K562 (cell line): ENCODE data around the gene FADS1. TPM values are rescaled to one million over a fixed set of nuclear protein-coding genes. Genes with fewer than 3 reads are reported as not detected.
A peak's percentile ranks its signal among the peaks of the same experiment; 100 is the strongest.

Experiments used
- ATAC-seq: fragments of 200-7000 bp; cut with Tn5 transposase; 3 replicates; pipeline ENCODE4 v1.9.1; 2020; ENCODE audit warnings: moderate library complexity
- BruUV-seq: library from RNA; stranded (reverse); fragments of 400-500 nt; replicated peaks from 2 replicates; lab custom pipeline; 2021; lab: Mats Ljungman, UMichigan
- CTCF ChIA-PET: fragments of 300-600 bp; formaldehyde crosslinking; extraction: SDS; loops from one replicate; lab custom pipeline; 2021; ENCODE audit warnings: low intra/inter-chr PET ratio; lab: Yijun Ruan, JAX
- POLR2A ChIA-PET: fragments of 300-600, 350-650 bp; sonication (Branson Sonifier 250); formaldehyde crosslinking; extraction: SDS; loops from one replicate; lab custom pipeline; 2021; ENCODE audit warnings: antibody characterized with exemption, inconsistent platforms; lab: Yijun Ruan, JAX
- DNase-seq, 4 experiments: peaks; one replicate each; pipeline versions ENCODE4 v3.0.0 to v3.0.0-alpha.2; 2011 to 2018; ENCODE audit warnings: low spot score in 3 of 4, mixed read lengths in 3 of 4; ENCODE audit errors: extremely low read depth in 1 of 4
- FAIRE-seq: peaks from 2 replicates; lab custom pipeline; 2011; peaks lifted over from hg19 to GRCh38; lab: Jason Lieb, UNC
- H2AFZ ChIP-seq: 2 replicates; pipeline ENCODE4 v1.6.0; 2011; ENCODE audit warnings: low read depth, low read length, control low read depth, inconsistent platforms
- H3K27ac ChIP-seq: fragments of 200-600 bp; 3 replicates; pipeline ENCODE4 v1.8.0; 2011; ENCODE audit warnings: low read depth, mild to moderate bottlenecking, control low read depth, inconsistent platforms, low read length, moderate library complexity, mixed read lengths; ENCODE audit errors: extremely low read depth
- H3K27me3 ChIP-seq, 2 experiments: fragments of 300-600 bp in 1 of 2; 2 replicates in 1 of 2; 3 replicates in 1 of 2; pipeline versions ENCODE4 v1.6.0 to v1.8.0; 2011; ENCODE audit warnings: inconsistent platforms in 2 of 2, low read length in 2 of 2, mild to moderate bottlenecking in 1 of 2, mixed read lengths in 1 of 2, moderate library complexity in 1 of 2; ENCODE audit not compliant: control insufficient read depth in 2 of 2, insufficient read depth in 2 of 2
- H3K36me3 ChIP-seq: fragments of 300-600 bp; 3 replicates; pipeline ENCODE4 v1.8.0; 2011; ENCODE audit warnings: mild to moderate bottlenecking, low read length, inconsistent platforms; ENCODE audit not compliant: control insufficient read depth, insufficient read depth
- H3K4me1 ChIP-seq, 2 experiments: fragments of 200-600 bp in 1 of 2; replicated peaks in 1 of 2; 2 replicates in 1 of 2; 3 replicates in 1 of 2; pipeline versions ENCODE4 v1.5.1 to v1.8.0; 2011; ENCODE audit warnings: inconsistent platforms in 2 of 2, low read length in 2 of 2, mild to moderate bottlenecking in 1 of 2, mixed read lengths in 1 of 2, moderate library complexity in 1 of 2; ENCODE audit not compliant: control insufficient read depth in 2 of 2, insufficient read depth in 2 of 2
- H3K4me2 ChIP-seq: 2 replicates; pipeline ENCODE4 v1.6.1; 2011; ENCODE audit warnings: low read length, control low read depth, inconsistent platforms, mixed read lengths; ENCODE audit not compliant: insufficient read depth
- H3K4me3 ChIP-seq: fragments of 200-600 bp; sonication (generic), shearing (Covaris generic); 2 replicates; pipeline ENCODE4 v1.5.1; 2016; ENCODE audit warnings: control low read depth, inconsistent platforms
- H3K79me2 ChIP-seq: fragments of 200-600 bp; 3 replicates; pipeline ENCODE4 v1.8.0; 2011; ENCODE audit warnings: low read length, inconsistent platforms; ENCODE audit not compliant: control insufficient read depth, insufficient read depth
- H3K9ac ChIP-seq, 2 experiments: 2 replicates each; pipeline versions ENCODE4 v1.6.0 to v1.6.1; 2011; ENCODE audit warnings: low read depth in 2 of 2, low read length in 2 of 2, control low read depth in 1 of 2, inconsistent platforms in 1 of 2, mild to moderate bottlenecking in 1 of 2, mixed read lengths in 1 of 2; ENCODE audit not compliant: insufficient read depth in 1 of 2
- H3K9me1 ChIP-seq: one replicate; pipeline ENCODE4 v1.6.0; 2011; ENCODE audit warnings: inconsistent platforms, mild to moderate bottlenecking, low read length, moderate library complexity; ENCODE audit not compliant: control insufficient read depth, insufficient read depth
- H3K9me3 ChIP-seq: replicated peaks from 2 replicates; pipeline ENCODE4 v1.5.1; 2011; ENCODE audit warnings: low read depth, low read length, inconsistent platforms; ENCODE audit not compliant: control insufficient read depth, insufficient read depth
- H4K20me1 ChIP-seq: replicated peaks from 2 replicates; pipeline ENCODE4 v1.6.1; 2011; ENCODE audit warnings: low read length, inconsistent platforms, mixed read lengths; ENCODE audit not compliant: control insufficient read depth, insufficient read depth
- IFI16 ChIP-seq: fragments of 250-450 bp; sonication (Bioruptor Pico); IDR thresholded peaks from 2 replicates; pipeline ENCODE4 v2.1.2; 2022; ENCODE audit warnings: mild to moderate bottlenecking, inconsistent platforms
- KDM2B ChIP-seq: fragments of 250-450 bp; sonication (Bioruptor Pico); IDR thresholded peaks from 2 replicates; pipeline ENCODE4 v1.8.0; 2021; ENCODE audit warnings: mild to moderate bottlenecking, moderate library complexity
- NFE2 ChIP-seq: IDR thresholded peaks from 2 replicates; pipeline ENCODE4 v1.6.1; 2014; ENCODE audit warnings: antibody characterized with exemption, low read depth
- PHF8 ChIP-seq: fragments of 200-600 bp; sonication (generic); IDR thresholded peaks from 2 replicates; pipeline ENCODE4 v1.6.1; 2012; ENCODE audit warnings: mixed run types, mild to moderate bottlenecking, inconsistent platforms, low read length, moderate library complexity, borderline replicate concordance
- POLR2G ChIP-seq: fragments of 200-400 bp; formaldehyde crosslinking; IDR thresholded peaks from 2 replicates; pipeline ENCODE4 v1.6.1; 2017; ENCODE audit warnings: low read depth, mild to moderate bottlenecking, antibody characterized with exemption, low read length, moderate library complexity
- SLC30A9 ChIP-seq: fragments of 250-450 bp; sonication (Bioruptor Pico); IDR thresholded peaks from 2 replicates; pipeline ENCODE4 v1.8.0; 2022; ENCODE audit warnings: mild to moderate bottlenecking, moderate library complexity
- ZNF143 ChIP-seq: sonication (generic); formaldehyde crosslinking; IDR thresholded peaks from 2 replicates; pipeline ENCODE4 v1.9.0; 2022; ENCODE audit warnings: mild to moderate bottlenecking, missing genetic modification reagents
- WGBS: fragments of 100-300 bp; shearing (Covaris generic); methylation state at CpG from one replicate; pipeline ENCODE4 v1.1.6; 2016; ENCODE audit warnings: low coverage, mixed read lengths; ENCODE audit not compliant: insufficient coverage; ENCODE audit errors: missing lambda C conversion rate; 5-methylcytosine and 5-hydroxymethylcytosine counted together
- in situ Hi-C: fragments of 300-500 bp; cut with MboI; formaldehyde crosslinking; loops from 4 replicates; pipeline ENCODE4 v1.15.0; 2018; ENCODE audit warnings: inconsistent platforms, mixed read lengths
- intact Hi-C: fragments of 100-400 bp; cut with micrococcal nuclease; formaldehyde crosslinking; loops from 2 replicates; pipeline ENCODE4 v1.14.2; 2022
- polyA plus RNA-seq, 8 experiments: library from polyadenylated mRNA; depleted of rRNA in 4 of 8; stranded (reverse) in 5 of 8; unstranded in 3 of 8; fragments of >200 nt; fragmentation: Nextera tagmentation in 2 of 8; fragmentation: Illumina TruSeq in 1 of 8; extraction: Ambion mirVana in 2 of 8; extraction: Trizol in 1 of 8; gene quantifications; 2 replicates each; pipeline versions ENCODE4 v1.2.1 to v1.2.3, GENCODE V29; 2011 to 2014; ENCODE audit warnings: inconsistent platforms in 1 of 8, missing spikeins in 1 of 8
- total RNA-seq, 7 experiments: library from RNA; depleted of rRNA in 6 of 7; stranded (reverse); fragments of >200 nt in 6 of 7; fragmentation: Illumina TruSeq in 2 of 7; extraction: Trizol in 2 of 7; gene quantifications; 2 replicates each; pipeline versions ENCODE4 v1.2.1 to v1.2.3, GENCODE V29; 2011 to 2021; ENCODE audit warnings: low replicate concordance in 1 of 7
- TF ChIP-seq, protein P1 (sequence below): fragments of 450-650 bp; formaldehyde crosslinking; IDR thresholded peaks from 2 replicates; pipeline ENCODE4 v1.4.0; 2020; ENCODE audit warnings: mild to moderate bottlenecking, mixed read lengths
- TF ChIP-seq, protein P2 (sequence below), 2 experiments: fragments of 450-650 bp in 1 of 2; IDR thresholded peaks; 2 replicates each; pipeline ENCODE4 v1.6.1; 2011 to 2017; ENCODE audit warnings: low read depth in 2 of 2, antibody characterized with exemption in 1 of 2, borderline replicate concordance in 1 of 2, low read length in 1 of 2, mild to moderate bottlenecking in 1 of 2, mixed read lengths in 1 of 2; ENCODE audit not compliant: control insufficient read depth in 1 of 2

FADS1 gene
- total and polyA plus RNA-seq, 9 of the 15 experiments (the other 6 are each of a cell fraction or from before 2014, with no cell fraction given), result 110 to 864 (median 364) TPM

DNA sequence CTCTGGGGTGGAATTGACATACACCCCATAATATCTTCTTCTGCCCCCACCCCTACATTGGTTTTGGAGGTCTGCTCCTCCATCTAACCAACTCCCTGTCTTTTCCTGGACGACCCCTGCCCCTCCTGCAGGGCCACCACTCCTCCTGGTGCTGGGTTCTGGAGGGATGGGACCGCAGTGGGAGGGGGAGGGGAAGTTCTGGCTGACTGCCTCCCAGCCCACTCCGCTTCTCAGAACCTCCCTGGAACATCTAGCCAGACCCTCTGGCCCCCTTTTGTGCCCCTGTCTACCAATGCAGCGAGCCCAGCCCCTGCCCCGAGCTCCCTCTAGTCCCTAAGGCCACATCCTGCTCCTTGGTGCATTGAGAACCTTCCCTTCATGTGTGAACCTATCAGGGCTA is 63.1 kb downstream of the FADS1 start:
- H3K4me2 ChIP-seq, result peak overlapping the region; percentile 81
- ChIA-PET POLR2A (interaction anchor here (0.6 kb wide), 1 partner anchor 39 kb away, joined by 3 read pairs; the partner anchor contains the start of gene TMEM258), CTCF (interaction anchor here (0.6 to 1.0 kb wide), 2 partner anchors 23 to 887 kb away, joined by 3 read pairs; no protein-coding TSS in a partner anchor)
- no peaks in the 10 kb centered on the region for H4K20me1 ChIP-seq
- peaks cover 53% of the 10 kb centered on the region for H3K79me2 ChIP-seq
- no peaks in the 10 kb centered on the region for H3K36me3 ChIP-seq
- ATAC-seq (no peak), DNase-seq (no peak), FAIRE-seq (no peak)
- peaks cover 72 to 90% of the 10 kb centered on the region in 2 experiments for H3K4me1 ChIP-seq
- 58% methylated on average over 4 of the region's 5 CpGs for WGBS
- peak overlapping the region; percentile 72 to 96 for H3K9ac ChIP-seq
- peak overlapping the region; percentile 56 for H3K4me3 ChIP-seq
- intact Hi-C loops (no loop called here), in situ Hi-C loops (no loop called here)
- no peak for TF ChIP-seq NFE2
- H3K27me3 ChIP-seq, result no peaks in the 10 kb centered on the region
- no peaks in the 10 kb centered on the region for H3K9me1 ChIP-seq
- BruUV-seq, result no TSS peak
- no peak overlapping the region for H2AFZ ChIP-seq
- no peaks in the 10 kb centered on the region for H3K9me3 ChIP-seq
- H3K27ac ChIP-seq, result peak overlapping the region; percentile 64; the same call in 1 of the 3 replicates

DNA sequence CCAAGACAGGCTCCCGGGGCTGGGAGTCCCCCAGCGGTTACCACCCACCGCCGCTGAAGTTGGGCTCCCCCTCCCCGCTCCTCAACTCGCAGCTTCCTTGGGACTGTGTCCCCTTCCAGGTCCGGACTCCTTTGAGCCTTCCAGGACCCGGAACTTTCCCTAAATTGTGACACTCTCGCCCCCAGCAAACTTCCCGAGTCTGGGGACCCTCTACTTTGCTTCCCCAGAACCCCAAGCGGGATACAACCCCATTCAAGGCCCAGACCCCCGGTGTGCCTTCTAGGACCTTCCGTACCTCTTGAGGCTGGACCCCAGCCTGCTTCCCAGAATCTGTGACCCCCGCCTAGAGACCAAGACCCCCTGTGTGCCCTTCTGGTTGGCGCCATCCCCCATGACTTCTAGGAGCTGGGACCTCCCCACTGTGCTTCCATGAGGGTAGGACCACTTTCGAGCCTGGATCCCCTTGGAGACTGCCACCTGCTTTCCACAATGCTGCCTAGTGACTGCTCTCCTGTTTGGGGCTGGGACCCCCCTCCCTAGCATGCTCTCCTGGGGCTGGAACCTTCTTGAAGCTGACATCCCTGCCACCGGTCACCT is 63.8 kb downstream of the FADS1 start:
- Histone ChIP-seq H3K9ac (peak overlapping the region; percentile 72 to 96), H3K9me1 (no peaks in the 10 kb centered on the region), H2AFZ (peak overlapping the region; percentile 80), H3K27ac (peak overlapping the region; percentile 63), H3K36me3 (no peaks in the 10 kb centered on the region), H4K20me1 (no peaks in the 10 kb centered on the region), H3K79me2 (peaks cover 49% of the 10 kb centered on the region), H3K4me3 (peak overlapping the region; percentile 56), H3K4me1 (peaks cover 77 to 92% of the 10 kb centered on the region in 2 experiments), H3K4me2 (peak overlapping the region; percentile 81), H3K9me3 (no peaks in the 10 kb centered on the region), H3K27me3 (no peaks in the 10 kb centered on the region)
- POLR2A ChIA-PET, result interaction anchor here (0.6 kb wide), 1 partner anchor 39 kb away, joined by 3 read pairs; the partner anchor contains the start of gene TMEM258
- 17% methylated on average over 17 of the region's 17 CpGs for WGBS
- no peak for FAIRE-seq
- CTCF ChIA-PET, result interaction anchor here (0.6 to 1.0 kb wide), 2 partner anchors 24 to 888 kb away, joined by 3 read pairs; no protein-coding TSS in a partner anchor
- peak in 2 of 4 experiments; percentile 55 to 57 for DNase-seq
- intact Hi-C loops, result no loop called here
- in situ Hi-C loops, result no loop called here
- BruUV-seq, result TSS peak; percentile 39
- no peak for ATAC-seq
- TF ChIP-seq POLR2G (no peak), SLC30A9 (CRISPR knock-in tag) (no peak), PHF8 (peak; percentile 6; the same call in 1 of the 2 replicates), KDM2B (CRISPR knock-in tag) (no peak), IFI16 (CRISPR knock-in tag) (no peak), ZNF143 (CRISPR knock-in tag) (no peak)
- TF ChIP-seq, protein P1, sequence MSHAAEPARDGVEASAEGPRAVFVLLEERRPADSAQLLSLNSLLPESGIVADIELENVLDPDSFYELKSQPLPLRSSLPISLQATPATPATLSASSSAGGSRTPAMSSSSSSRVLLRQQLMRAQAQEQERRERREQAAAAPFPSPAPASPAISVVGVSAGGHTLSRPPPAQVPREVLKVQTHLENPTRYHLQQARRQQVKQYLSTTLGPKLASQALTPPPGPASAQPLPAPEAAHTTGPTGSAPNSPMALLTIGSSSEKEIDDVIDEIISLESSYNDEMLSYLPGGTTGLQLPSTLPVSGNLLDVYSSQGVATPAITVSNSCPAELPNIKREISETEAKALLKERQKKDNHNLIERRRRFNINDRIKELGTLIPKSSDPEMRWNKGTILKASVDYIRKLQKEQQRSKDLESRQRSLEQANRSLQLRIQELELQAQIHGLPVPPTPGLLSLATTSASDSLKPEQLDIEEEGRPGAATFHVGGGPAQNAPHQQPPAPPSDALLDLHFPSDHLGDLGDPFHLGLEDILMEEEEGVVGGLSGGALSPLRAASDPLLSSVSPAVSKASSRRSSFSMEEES (CRISPR knock-in tag), result no peak
- TF ChIP-seq, protein P2, sequence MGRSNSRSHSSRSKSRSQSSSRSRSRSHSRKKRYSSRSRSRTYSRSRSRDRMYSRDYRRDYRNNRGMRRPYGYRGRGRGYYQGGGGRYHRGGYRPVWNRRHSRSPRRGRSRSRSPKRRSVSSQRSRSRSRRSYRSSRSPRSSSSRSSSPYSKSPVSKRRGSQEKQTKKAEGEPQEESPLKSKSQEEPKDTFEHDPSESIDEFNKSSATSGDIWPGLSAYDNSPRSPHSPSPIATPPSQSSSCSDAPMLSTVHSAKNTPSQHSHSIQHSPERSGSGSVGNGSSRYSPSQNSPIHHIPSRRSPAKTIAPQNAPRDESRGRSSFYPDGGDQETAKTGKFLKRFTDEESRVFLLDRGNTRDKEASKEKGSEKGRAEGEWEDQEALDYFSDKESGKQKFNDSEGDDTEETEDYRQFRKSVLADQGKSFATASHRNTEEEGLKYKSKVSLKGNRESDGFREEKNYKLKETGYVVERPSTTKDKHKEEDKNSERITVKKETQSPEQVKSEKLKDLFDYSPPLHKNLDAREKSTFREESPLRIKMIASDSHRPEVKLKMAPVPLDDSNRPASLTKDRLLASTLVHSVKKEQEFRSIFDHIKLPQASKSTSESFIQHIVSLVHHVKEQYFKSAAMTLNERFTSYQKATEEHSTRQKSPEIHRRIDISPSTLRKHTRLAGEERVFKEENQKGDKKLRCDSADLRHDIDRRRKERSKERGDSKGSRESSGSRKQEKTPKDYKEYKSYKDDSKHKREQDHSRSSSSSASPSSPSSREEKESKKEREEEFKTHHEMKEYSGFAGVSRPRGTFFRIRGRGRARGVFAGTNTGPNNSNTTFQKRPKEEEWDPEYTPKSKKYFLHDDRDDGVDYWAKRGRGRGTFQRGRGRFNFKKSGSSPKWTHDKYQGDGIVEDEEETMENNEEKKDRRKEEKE (IDR thresholded peaks at IDR 0.05; ENCODE audit: borderline replicate concordance in 1 of 2, control insufficient read depth in 1 of 2, low read depth in 2 of 2, low read length in 1 of 2), result no peak
